Endodermal cell (in vitro differentiated cells): ENCODE measurements around the gene SPRY2. TPM values are rescaled to one million over a fixed set of nuclear protein-coding genes. Genes with fewer than 3 reads are reported as not detected.

Experiments used
- DNase-seq: peaks from one replicate; pipeline ENCODE4 v3.0.0-alpha.2; 2017
- H3K27ac ChIP-seq: 2 replicates; pipeline ENCODE4 v1.5.1; 2013; ENCODE audit warnings: mild to moderate bottlenecking, low read depth, low read length, moderate library complexity
- H3K27me3 ChIP-seq: 2 replicates; pipeline ENCODE4 v1.6.1; 2013; ENCODE audit warnings: mild to moderate bottlenecking, low read length, moderate library complexity; ENCODE audit not compliant: insufficient read depth, control insufficient read depth, poor library complexity, severe bottlenecking
- H3K36me3 ChIP-seq: 2 replicates; pipeline ENCODE4 v1.7.0; 2013; ENCODE audit warnings: mild to moderate bottlenecking, low read length, moderate library complexity; ENCODE audit not compliant: control insufficient read depth, insufficient read depth
- H3K4me1 ChIP-seq: one replicate; pipeline ENCODE4 v1.7.0; 2013; ENCODE audit warnings: low read length; ENCODE audit not compliant: control insufficient read depth, insufficient read depth
- H3K4me3 ChIP-seq: 2 replicates; pipeline ENCODE4 v1.5.1; 2013; ENCODE audit warnings: mild to moderate bottlenecking, low read length, moderate library complexity
- H3K9ac ChIP-seq: 2 replicates; pipeline ENCODE4 v1.6.1; 2013; ENCODE audit warnings: mild to moderate bottlenecking, low read length, moderate library complexity; ENCODE audit not compliant: poor library complexity, severe bottlenecking; ENCODE audit errors: extremely low read depth
- H3K9me3 ChIP-seq: 2 replicates; pipeline ENCODE4 v1.6.1; 2013; ENCODE audit warnings: mild to moderate bottlenecking, low read length, moderate library complexity; ENCODE audit not compliant: control insufficient read depth
- H3K27ac Mint-ChIP-seq: 2 replicates; pipeline ENCODE4 v1.8.0; 2020; ENCODE audit warnings: mixed read lengths
- H3K27me3 Mint-ChIP-seq: 2 replicates; pipeline ENCODE4 v1.8.0; 2021; ENCODE audit warnings: mild to moderate bottlenecking, mixed read lengths; ENCODE audit not compliant: insufficient read depth
- H3K36me3 Mint-ChIP-seq: 2 replicates; pipeline ENCODE4 v1.8.0; 2020; ENCODE audit warnings: low read depth, mixed read lengths
- H3K4me1 Mint-ChIP-seq: 2 replicates; pipeline ENCODE4 v1.8.0; 2020; ENCODE audit warnings: mixed read lengths
- H3K4me3 Mint-ChIP-seq: 2 replicates; pipeline ENCODE4 v1.8.0; 2020; ENCODE audit warnings: mild to moderate bottlenecking, moderate library complexity, mixed read lengths
- H3K9me3 Mint-ChIP-seq: 2 replicates; pipeline ENCODE4 v1.8.0; 2020; ENCODE audit warnings: mild to moderate bottlenecking, mixed read lengths
- WGBS, 2 experiments: methylation state at CpG; one replicate each; pipeline versions ENCODE4 v1.1.5 to v1.1.7; 2013; ENCODE audit warnings: missing lambda C conversion rate in 2 of 2, mixed read lengths in 1 of 2; ENCODE audit not compliant: insufficient coverage in 1 of 2, insufficient read length in 1 of 2; 5-methylcytosine and 5-hydroxymethylcytosine counted together
- total RNA-seq, 2 donors: library from RNA; stranded (reverse); fragmentation: NEBNext Ultra II Directional in 1 of 2; extraction: Animal tissue kit (Norgen Biotek cat#: 25700) in 1 of 2; gene quantifications; 2 replicates in 1 of 2; 3 replicates in 1 of 2; pipeline ENCODE4 v1.2.1, GENCODE V29; 2021
- TF ChIP-seq, protein P1 (sequence below): fragments of 200-600 bp; sonication (generic); conservative IDR thresholded peaks from 2 replicates; pipeline ENCODE4 v1.5.0; 2021; ENCODE audit warnings: antibody characterized with exemption, mild to moderate bottlenecking

SPRY2 gene
- total RNA-seq, 2 donors from 2014 or later: 87.7 to 96.9 TPM

DNA sequence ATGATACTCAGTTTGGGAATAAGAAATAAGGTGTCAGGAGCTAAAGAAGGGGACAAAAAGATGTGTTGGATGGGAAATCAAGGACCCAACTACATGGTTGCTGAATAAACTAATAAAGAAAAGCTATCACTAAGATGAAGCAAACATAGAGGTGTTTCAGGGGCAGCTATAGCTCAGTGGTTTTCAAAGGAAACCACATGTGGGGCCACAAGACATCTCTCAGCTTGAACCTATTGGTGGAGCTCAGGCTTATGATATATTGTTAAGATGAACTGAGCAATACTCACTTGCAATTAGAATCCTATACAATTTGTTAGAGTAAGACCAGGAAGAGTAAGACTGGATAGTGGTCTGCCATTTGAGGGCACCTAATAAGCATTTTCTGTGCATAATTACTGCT, 45.1 kb upstream of the SPRY2 start:
- no peak for DNase-seq
- no peak overlapping the region for H3K9ac ChIP-seq
- Mint-ChIP-seq H3K4me1 (no peaks in the 10 kb centered on the region), H3K36me3 (no peaks in the 10 kb centered on the region), H3K27ac (no peak overlapping the region), H3K27me3 (no peaks in the 10 kb centered on the region), H3K9me3 (peaks cover 10% of the 10 kb centered on the region), H3K4me3 (no peak overlapping the region)
- no peaks in the 10 kb centered on the region for H3K4me1 ChIP-seq
- TF ChIP-seq, protein P1, sequence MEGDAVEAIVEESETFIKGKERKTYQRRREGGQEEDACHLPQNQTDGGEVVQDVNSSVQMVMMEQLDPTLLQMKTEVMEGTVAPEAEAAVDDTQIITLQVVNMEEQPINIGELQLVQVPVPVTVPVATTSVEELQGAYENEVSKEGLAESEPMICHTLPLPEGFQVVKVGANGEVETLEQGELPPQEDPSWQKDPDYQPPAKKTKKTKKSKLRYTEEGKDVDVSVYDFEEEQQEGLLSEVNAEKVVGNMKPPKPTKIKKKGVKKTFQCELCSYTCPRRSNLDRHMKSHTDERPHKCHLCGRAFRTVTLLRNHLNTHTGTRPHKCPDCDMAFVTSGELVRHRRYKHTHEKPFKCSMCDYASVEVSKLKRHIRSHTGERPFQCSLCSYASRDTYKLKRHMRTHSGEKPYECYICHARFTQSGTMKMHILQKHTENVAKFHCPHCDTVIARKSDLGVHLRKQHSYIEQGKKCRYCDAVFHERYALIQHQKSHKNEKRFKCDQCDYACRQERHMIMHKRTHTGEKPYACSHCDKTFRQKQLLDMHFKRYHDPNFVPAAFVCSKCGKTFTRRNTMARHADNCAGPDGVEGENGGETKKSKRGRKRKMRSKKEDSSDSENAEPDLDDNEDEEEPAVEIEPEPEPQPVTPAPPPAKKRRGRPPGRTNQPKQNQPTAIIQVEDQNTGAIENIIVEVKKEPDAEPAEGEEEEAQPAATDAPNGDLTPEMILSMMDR: no peak
- no peaks in the 10 kb centered on the region for H3K27me3 ChIP-seq
- no peak overlapping the region for H3K27ac ChIP-seq
- no peaks in the 10 kb centered on the region for H3K36me3 ChIP-seq
- peaks cover 6% of the 10 kb centered on the region for H3K9me3 ChIP-seq
- H3K4me3 ChIP-seq: no peak overlapping the region

- DNase-seq: no peak
Observed at GRCh38 chr13:80382576-80382975, 41.6 kb upstream of the SPRY2 start.

DNA sequence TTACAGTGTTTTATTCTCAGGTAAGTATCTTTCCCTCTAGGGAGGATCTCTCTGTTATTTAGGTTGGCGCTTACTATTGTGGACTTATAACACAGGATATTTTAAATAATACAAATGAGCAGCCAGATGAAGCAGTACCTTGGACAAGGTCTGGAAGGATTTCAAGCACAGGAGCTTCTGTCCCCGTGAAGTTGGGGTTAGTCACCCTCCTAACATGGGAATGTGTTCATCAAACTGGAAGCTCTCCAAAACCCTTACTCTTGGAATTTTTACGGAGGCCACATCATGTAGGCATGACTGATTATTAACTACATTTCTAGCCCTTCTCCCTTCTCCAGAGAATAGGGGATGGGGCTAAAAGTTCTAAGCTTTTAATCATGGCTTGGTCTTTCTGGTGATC, 38.3 kb upstream of the SPRY2 start:
- Mint-ChIP-seq H3K9me3 (peaks cover 3% of the 10 kb centered on the region), H3K27ac (no peak overlapping the region), H3K27me3 (no peaks in the 10 kb centered on the region), H3K4me3 (no peak overlapping the region), H3K4me1 (no peaks in the 10 kb centered on the region), H3K36me3 (no peaks in the 10 kb centered on the region)
- Histone ChIP-seq H3K4me1 (no peaks in the 10 kb centered on the region), H3K27me3 (no peaks in the 10 kb centered on the region), H3K9me3 (no peaks in the 10 kb centered on the region), H3K36me3 (no peaks in the 10 kb centered on the region), H3K9ac (no peak overlapping the region), H3K27ac (no peak overlapping the region), H3K4me3 (no peak overlapping the region)
- WGBS, 2 experiments: 98 to 100% methylated on average over 1 to 3 of the region's 3 CpGs
- TF ChIP-seq, protein P1: no peak
- DNase-seq: no peak

More at GRCh38 chr13:80382576-80382975, 41.6 kb upstream of the SPRY2 start:
- H3K4me1 Mint-ChIP-seq: no peaks in the 10 kb centered on the region
- H3K4me3 ChIP-seq: no peak overlapping the region
- 90% methylated on average over 2 of the region's 2 CpGs; no CpG with 5 or more reads in 1 of the 2 experiments for WGBS, 2 experiments
- TF ChIP-seq, protein P1: no peak
- H3K36me3 ChIP-seq: no peaks in the 10 kb centered on the region
- H3K27ac Mint-ChIP-seq: no peak overlapping the region
- no peak overlapping the region for H3K4me3 Mint-ChIP-seq
- no peaks in the 10 kb centered on the region for H3K27me3 ChIP-seq
- H3K27me3 Mint-ChIP-seq: no peaks in the 10 kb centered on the region
- H3K9ac ChIP-seq: no peak overlapping the region
- no peak overlapping the region for H3K27ac ChIP-seq
- no peaks in the 10 kb centered on the region for H3K9me3 ChIP-seq
- H3K9me3 Mint-ChIP-seq: peaks cover 3% of the 10 kb centered on the region
- no peaks in the 10 kb centered on the region for H3K36me3 Mint-ChIP-seq
- no peaks in the 10 kb centered on the region for H3K4me1 ChIP-seq
